ENCODE results near the gene GRIK3.
"Not testable (repeated sequence)": the region's sequence is repeated elsewhere in the genome, so short reads cannot be mapped to it uniquely, and the experiment has no call there.

DNA sequence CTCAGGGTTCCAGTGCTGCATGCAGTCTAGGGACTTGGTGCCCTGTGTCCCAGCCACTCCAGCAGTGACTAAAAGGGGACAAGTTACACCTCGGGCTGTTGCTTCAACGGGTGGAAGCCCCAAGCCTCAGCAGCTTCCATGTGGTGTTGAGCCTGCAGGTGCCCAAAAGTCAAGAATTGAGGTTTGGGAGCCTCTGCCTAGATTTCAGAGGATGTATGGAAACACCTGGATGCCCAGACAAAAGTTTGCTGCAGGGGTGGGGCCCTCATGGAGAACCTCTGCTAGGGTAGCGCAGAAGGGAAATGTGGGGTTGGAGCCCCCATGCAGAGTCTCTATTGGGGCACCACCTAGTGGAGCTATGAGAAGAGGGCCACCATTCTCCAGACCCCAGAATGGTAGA lies 117.8 kb downstream of the GRIK3 start:
- not testable (repeated sequence) for TF ChIP-seq EZH2 (IDR thresholded peaks at IDR 0.05; ENCODE audit: low read length); CTCF (optimal IDR thresholded peaks at IDR 0.05 in 1 of 3, IDR thresholded peaks at IDR 0.05 in 1 of 3, conservative IDR thresholded peaks at IDR 0.05 in 1 of 3; ENCODE audit: extremely low read depth in 1 of 3, insufficient read depth in 2 of 3, low read length in 3 of 3)
